ENCODE measurements around the gene IGSF21. TPM values are rescaled to one million over a fixed set of nuclear protein-coding genes. Genes with fewer than 3 reads are reported as not detected.

IGSF21 gene
- total RNA-seq, 1 experiment from 2014 or later = 5.2 TPM

DNA sequence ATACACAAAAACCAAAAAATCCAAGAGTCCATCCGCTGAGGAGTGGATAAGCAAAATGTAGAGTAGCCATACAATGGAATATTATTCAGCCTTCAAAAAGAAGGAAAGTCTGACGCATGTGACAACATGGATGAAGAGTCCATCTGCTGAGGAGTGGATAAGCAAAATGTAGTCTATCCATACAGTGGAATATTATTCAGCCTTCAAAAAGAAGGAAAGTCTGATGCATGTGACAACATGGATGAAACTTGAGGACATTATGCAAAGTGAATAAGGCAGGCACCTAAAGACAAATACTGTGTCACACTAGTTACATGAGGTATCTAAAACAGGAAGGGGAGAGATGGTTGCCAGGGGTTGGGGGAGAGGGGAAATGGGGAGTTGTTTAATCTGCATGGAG is 14.0 kb upstream of the IGSF21 start:
- H3K9me3 Mint-ChIP-seq = peaks cover 15 to 16% of the 10 kb centered on the region in 2 experiments
- peaks cover 30% of the 10 kb centered on the region for H3K27me3 Mint-ChIP-seq (ENCODE audit: low read depth)
- peaks cover 2% of the 10 kb centered on the region for H3K23me2 ChIP-seq (ENCODE audit: insufficient read length, low read depth, low read length, poor library complexity, severe bottlenecking)
- no peaks in the 10 kb centered on the region for H3K9me3 ChIP-seq (ENCODE audit: control insufficient read depth, low read depth, low read length)
- peaks cover 20% of the 10 kb centered on the region for H3K4me1 ChIP-seq (ENCODE audit: insufficient read depth, low read length)
- H4K20me1 ChIP-seq (ENCODE audit: control insufficient read depth, insufficient read depth, insufficient read length) = no peaks in the 10 kb centered on the region
- peaks cover 46 to 47% of the 10 kb centered on the region in 2 experiments for H3K4me1 Mint-ChIP-seq
- H3T11ph ChIP-seq (ENCODE audit: low read length) = no peak overlapping the region
- no peak overlapping the region for H3K4ac ChIP-seq (ENCODE audit: low read depth, low read length)
- H2BK20ac ChIP-seq (ENCODE audit: low read depth, low read length, poor library complexity, severe bottlenecking) = no peak overlapping the region
- H3K14ac ChIP-seq (ENCODE audit: insufficient read depth, low read length) = no peak overlapping the region
- no peak overlapping the region for H2BK12ac ChIP-seq (ENCODE audit: insufficient read length, low read depth, low read length)
- H2AK5ac ChIP-seq (ENCODE audit: insufficient read length, low read length) = no peak overlapping the region
- no CpG with 5 or more reads among the region's 2 CpGs for WGBS (ENCODE audit: extremely low coverage, insufficient read length, low lambda C conversion rate)
- H3K4me3 Mint-ChIP-seq = no peak overlapping the region
- no peak overlapping the region for H4K8ac ChIP-seq (replicated peaks; ENCODE audit: insufficient read length, low read depth, low read length)
- no peak overlapping the region for H3K56ac ChIP-seq (ENCODE audit: insufficient read length, low read depth, low read length)
- no peak overlapping the region for H3K4me2 ChIP-seq (ENCODE audit: insufficient read depth, insufficient read length, low read length)
- no peak overlapping the region for H4K91ac ChIP-seq (ENCODE audit: insufficient read length, low read depth, low read length)
- no peak overlapping the region for H3K27ac ChIP-seq (ENCODE audit: insufficient read length, low read depth, low read length)
- H2BK15ac ChIP-seq (ENCODE audit: low read depth, low read length) = no peak overlapping the region
- no peaks in the 10 kb centered on the region; the same call in 1 of the 2 replicates for H3K27me3 ChIP-seq (ENCODE audit: insufficient read depth, low read length)
- H3K79me1 ChIP-seq (ENCODE audit: insufficient read depth, low read depth, low read length, poor library complexity, severe bottlenecking) = no peaks in the 10 kb centered on the region
- DNase-seq = no peak
- no peak overlapping the region for H2AFZ ChIP-seq (ENCODE audit: low read length)
- H2BK120ac ChIP-seq (ENCODE audit: low read depth, low read length, poor library complexity, severe bottlenecking) = no peak overlapping the region
- no peak overlapping the region for H4K5ac ChIP-seq (ENCODE audit: insufficient read length, low read depth, low read length)
- H3K23ac ChIP-seq (ENCODE audit: insufficient read length, low read depth, low read length) = no peak overlapping the region
- no peak overlapping the region for H2BK5ac ChIP-seq (ENCODE audit: insufficient read length, low read length)
- H3K79me2 ChIP-seq (ENCODE audit: insufficient read depth, low read length) = no peaks in the 10 kb centered on the region
- H3K27ac Mint-ChIP-seq = peak overlapping the region in 1 of 3 experiments; percentile 68; a peak in 2 of 7 replicates
- no peak overlapping the region for H3K18ac ChIP-seq (ENCODE audit: insufficient read length, low read depth, low read length)
- H3K9ac ChIP-seq (ENCODE audit: extremely low read depth, insufficient read length, low read length) = no peak overlapping the region
- TF ChIP-seq, protein P1, sequence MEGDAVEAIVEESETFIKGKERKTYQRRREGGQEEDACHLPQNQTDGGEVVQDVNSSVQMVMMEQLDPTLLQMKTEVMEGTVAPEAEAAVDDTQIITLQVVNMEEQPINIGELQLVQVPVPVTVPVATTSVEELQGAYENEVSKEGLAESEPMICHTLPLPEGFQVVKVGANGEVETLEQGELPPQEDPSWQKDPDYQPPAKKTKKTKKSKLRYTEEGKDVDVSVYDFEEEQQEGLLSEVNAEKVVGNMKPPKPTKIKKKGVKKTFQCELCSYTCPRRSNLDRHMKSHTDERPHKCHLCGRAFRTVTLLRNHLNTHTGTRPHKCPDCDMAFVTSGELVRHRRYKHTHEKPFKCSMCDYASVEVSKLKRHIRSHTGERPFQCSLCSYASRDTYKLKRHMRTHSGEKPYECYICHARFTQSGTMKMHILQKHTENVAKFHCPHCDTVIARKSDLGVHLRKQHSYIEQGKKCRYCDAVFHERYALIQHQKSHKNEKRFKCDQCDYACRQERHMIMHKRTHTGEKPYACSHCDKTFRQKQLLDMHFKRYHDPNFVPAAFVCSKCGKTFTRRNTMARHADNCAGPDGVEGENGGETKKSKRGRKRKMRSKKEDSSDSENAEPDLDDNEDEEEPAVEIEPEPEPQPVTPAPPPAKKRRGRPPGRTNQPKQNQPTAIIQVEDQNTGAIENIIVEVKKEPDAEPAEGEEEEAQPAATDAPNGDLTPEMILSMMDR (conservative IDR thresholded peaks at IDR 0.05) = no peak
- H3K36me3 Mint-ChIP-seq (ENCODE audit: insufficient read depth in 1 of 3, low read depth in 3 of 3) = peaks cover 7 to 19% (median 11%) of the 10 kb centered on the region in 3 experiments; a peak in 6 of 7 replicates

Data from H9 (cell line).